ENCODE results near the gene CHST3.

Gene CHST3

DNA sequence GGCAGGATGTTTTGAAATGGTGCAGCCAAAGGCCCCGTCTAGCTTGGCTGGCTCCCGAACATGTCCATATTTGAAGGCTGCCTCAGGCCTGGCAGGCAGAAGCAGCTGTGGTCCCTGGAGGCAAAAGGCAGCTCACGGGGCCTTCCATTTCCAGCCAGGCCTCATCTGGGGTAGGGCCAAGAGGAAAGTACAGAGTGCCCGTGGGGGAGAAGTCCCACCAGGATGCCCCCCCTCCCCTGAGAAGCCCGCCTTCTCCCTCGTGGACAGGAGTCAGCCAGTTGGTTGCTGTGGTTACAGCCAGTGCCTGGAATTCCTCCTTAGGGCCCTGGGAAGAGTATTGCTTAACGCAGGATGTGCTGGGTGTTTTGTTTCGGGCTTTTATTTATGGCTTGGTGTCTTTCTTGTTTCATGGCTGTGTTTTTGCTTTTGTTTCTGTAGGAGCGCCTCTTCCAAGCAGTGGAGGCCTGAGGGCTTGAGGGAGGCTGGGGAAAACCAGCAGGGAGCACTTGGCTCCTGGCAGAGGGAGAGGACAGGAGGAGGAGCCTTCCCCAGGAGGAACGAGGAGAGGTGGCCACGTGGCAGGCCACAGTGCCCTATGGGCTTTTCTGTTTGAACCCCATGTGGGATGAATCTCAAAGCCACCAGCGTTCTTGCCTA lies 45.4 kb downstream of the CHST3 start:
- no peak for DNase-seq
- TF ChIP-seq, protein P1, sequence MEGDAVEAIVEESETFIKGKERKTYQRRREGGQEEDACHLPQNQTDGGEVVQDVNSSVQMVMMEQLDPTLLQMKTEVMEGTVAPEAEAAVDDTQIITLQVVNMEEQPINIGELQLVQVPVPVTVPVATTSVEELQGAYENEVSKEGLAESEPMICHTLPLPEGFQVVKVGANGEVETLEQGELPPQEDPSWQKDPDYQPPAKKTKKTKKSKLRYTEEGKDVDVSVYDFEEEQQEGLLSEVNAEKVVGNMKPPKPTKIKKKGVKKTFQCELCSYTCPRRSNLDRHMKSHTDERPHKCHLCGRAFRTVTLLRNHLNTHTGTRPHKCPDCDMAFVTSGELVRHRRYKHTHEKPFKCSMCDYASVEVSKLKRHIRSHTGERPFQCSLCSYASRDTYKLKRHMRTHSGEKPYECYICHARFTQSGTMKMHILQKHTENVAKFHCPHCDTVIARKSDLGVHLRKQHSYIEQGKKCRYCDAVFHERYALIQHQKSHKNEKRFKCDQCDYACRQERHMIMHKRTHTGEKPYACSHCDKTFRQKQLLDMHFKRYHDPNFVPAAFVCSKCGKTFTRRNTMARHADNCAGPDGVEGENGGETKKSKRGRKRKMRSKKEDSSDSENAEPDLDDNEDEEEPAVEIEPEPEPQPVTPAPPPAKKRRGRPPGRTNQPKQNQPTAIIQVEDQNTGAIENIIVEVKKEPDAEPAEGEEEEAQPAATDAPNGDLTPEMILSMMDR (IDR thresholded peaks at IDR 0.05; ENCODE audit: low read depth, low read length) = no peak
- no peak overlapping the region for H3K27ac ChIP-seq

DNA sequence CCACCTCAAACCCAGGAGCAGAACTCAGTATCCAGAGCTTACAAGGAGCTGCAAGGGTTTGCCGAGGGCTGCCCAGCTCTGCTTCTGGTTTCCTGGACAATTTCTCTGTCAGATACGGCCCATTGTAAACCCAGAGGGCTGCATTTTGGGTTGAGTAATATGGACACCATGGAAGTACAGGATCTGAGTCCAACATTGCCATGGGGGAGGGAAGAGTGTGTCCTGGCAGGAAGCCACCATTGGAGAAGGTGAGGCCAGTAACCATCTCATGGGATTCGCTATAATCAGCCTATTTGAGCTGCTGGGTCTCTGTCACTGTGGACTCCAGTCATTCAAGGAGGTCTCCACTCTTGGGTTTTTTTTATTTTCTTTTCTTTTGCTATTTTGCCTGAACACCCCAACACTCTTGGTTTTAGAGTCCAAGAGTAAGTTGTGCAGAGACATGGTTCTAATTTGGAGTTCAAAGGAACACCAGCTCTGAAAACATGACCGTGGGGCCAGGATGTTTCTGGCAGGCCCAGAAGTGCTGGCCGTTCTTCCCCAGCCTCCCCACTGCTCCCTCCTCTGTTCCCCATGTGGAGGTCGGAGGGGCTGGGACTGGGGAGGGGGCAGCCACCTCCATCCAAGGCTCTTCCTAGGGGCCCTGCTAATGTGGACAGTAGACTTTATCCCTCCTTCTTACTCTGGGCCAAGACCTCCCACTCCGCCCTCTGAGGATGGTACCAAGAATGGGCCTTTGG lies 46.2 kb downstream of the CHST3 start:
- no peak for DNase-seq
- Histone ChIP-seq H3K36me3 (no peaks in the 10 kb centered on the region; the same call in 1 of the 2 replicates), H3K27me3 (ENCODE audit: insufficient read depth, low read depth, severe bottlenecking) (no peaks in the 10 kb centered on the region), H3K4me3 (ENCODE audit: low read depth, low read length) (no peak overlapping the region), H3K27ac (no peak overlapping the region; the same call in 1 of the 2 replicates), H3K9me3 (ENCODE audit: severe bottlenecking) (no peaks in the 10 kb centered on the region)
- TF ChIP-seq, protein P1 (IDR thresholded peaks at IDR 0.05; ENCODE audit: low read depth, low read length) = no peak

More for the DNA sequence above, 45.4 kb downstream of the CHST3 start:
- H3K9me3 ChIP-seq (ENCODE audit: severe bottlenecking) = no peaks in the 10 kb centered on the region
- no peak overlapping the region for H3K4me3 ChIP-seq (ENCODE audit: low read depth, low read length)
- H3K36me3 ChIP-seq = no peaks in the 10 kb centered on the region; the same call in 1 of the 2 replicates
- no peaks in the 10 kb centered on the region for H3K27me3 ChIP-seq (ENCODE audit: insufficient read depth, low read depth, severe bottlenecking)

DNA sequence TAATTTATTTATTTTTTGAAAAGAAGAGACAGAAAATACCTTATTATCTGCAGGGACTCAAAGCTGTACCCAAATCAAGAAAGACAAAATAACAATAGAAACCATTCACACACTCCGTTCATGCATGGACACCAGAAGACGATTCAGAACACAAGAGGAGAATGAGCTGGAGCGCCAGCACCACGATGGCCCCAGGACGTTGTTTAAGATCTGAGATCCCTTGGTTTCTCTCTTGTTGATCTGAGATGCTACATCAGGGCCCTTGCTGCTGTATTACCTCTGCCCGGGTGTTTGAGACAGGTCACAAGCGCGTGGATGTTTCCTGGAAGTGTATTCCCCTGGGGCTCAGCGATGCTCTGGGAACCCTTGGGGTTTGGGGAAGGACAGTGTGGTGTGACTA lies 46.8 kb downstream of the CHST3 start:
- H3K27me3 ChIP-seq (ENCODE audit: insufficient read depth, low read depth, severe bottlenecking) = no peaks in the 10 kb centered on the region
- no peak for DNase-seq
- no peak overlapping the region for H3K27ac ChIP-seq
- no peaks in the 10 kb centered on the region; the same call in 1 of the 2 replicates for H3K36me3 ChIP-seq
- no peak overlapping the region for H3K4me3 ChIP-seq (ENCODE audit: low read depth, low read length)
- TF ChIP-seq, protein P1 (IDR thresholded peaks at IDR 0.05; ENCODE audit: low read depth, low read length) = no peak
- H3K9me3 ChIP-seq (ENCODE audit: severe bottlenecking) = no peaks in the 10 kb centered on the region

DNA sequence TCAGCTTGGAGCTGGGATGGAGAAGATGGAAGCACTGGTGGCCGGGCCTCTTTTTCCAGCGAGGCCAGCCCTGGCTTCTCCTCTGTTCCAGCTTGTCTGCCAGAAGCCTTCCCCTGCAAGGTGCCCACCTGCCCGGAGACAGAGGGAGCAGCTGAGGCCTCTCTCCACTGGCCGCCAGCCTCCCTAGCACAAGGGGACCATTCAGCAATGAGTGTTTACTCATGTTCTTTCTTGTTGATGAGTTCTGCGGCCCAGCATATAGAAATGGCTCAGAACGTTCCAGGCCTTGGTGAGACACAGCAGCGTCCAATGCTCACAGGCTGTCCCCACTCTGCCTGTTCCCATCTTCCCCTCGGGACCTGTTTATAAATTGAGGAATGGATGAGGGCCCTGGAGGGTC lies 47.3 kb downstream of the CHST3 start:
- no peaks in the 10 kb centered on the region for H3K27me3 ChIP-seq (ENCODE audit: insufficient read depth, low read depth, severe bottlenecking)
- no peaks in the 10 kb centered on the region; the same call in 1 of the 2 replicates for H3K36me3 ChIP-seq
- H3K27ac ChIP-seq = no peak overlapping the region
- TF ChIP-seq, protein P1 (IDR thresholded peaks at IDR 0.05; ENCODE audit: low read depth, low read length) = no peak
- DNase-seq = no peak
- no peaks in the 10 kb centered on the region for H3K9me3 ChIP-seq (ENCODE audit: severe bottlenecking)
- no peak overlapping the region for H3K4me3 ChIP-seq (ENCODE audit: low read depth, low read length)

DNA sequence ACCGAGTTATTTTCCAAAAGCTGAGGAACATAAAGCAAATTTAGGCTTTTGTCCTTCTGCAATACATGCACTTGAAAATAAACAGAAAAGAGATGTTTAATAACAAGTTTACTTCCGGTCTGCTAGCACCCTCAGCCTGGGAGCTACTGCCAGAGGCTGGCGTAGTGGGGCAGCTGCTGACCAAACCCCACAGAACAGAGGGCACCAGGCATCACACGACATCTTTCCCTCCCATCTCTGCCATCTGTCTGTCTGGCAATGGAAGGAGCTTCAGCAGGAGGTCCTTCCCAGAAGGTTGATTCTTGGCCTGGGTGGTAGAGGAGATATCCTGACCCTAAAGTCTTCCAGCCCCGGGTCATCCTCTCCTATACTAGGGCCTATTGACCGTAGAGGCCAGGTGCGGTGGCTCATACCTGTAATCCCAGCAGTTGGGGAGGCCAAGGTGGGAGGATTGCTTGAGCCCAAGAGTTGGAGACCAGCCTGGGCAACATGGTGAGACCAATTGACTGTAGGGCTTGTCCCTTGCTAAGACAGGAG lies 47.8 kb downstream of the CHST3 start:
- H3K27ac ChIP-seq = no peak overlapping the region
- TF ChIP-seq, protein P1 (IDR thresholded peaks at IDR 0.05; ENCODE audit: low read depth, low read length) = no peak
- DNase-seq = no peak
- H3K27me3 ChIP-seq (ENCODE audit: insufficient read depth, low read depth, severe bottlenecking) = no peaks in the 10 kb centered on the region
- no peak overlapping the region for H3K4me3 ChIP-seq (ENCODE audit: low read depth, low read length)
- H3K36me3 ChIP-seq = no peaks in the 10 kb centered on the region; the same call in 1 of the 2 replicates
- H3K9me3 ChIP-seq (ENCODE audit: severe bottlenecking) = no peaks in the 10 kb centered on the region

Data from WERI-Rb-1 (cell line).